HG02798 (cell line): ENCODE results near the gene PRPF40B.
"Not testable (repeated sequence)": the region's sequence is repeated elsewhere in the genome, so short reads cannot be mapped to it uniquely, and the experiment has no call there.

Experiments used
- ATAC-seq: cut with Tn5 transposase; IDR thresholded peaks from one replicate; pipeline ENCODE4 v1.9.1; 2021; ENCODE audit warnings: mild to moderate bottlenecking; ENCODE audit not compliant: unreplicated experiment, poor library complexity

Gene PRPF40B

DNA sequence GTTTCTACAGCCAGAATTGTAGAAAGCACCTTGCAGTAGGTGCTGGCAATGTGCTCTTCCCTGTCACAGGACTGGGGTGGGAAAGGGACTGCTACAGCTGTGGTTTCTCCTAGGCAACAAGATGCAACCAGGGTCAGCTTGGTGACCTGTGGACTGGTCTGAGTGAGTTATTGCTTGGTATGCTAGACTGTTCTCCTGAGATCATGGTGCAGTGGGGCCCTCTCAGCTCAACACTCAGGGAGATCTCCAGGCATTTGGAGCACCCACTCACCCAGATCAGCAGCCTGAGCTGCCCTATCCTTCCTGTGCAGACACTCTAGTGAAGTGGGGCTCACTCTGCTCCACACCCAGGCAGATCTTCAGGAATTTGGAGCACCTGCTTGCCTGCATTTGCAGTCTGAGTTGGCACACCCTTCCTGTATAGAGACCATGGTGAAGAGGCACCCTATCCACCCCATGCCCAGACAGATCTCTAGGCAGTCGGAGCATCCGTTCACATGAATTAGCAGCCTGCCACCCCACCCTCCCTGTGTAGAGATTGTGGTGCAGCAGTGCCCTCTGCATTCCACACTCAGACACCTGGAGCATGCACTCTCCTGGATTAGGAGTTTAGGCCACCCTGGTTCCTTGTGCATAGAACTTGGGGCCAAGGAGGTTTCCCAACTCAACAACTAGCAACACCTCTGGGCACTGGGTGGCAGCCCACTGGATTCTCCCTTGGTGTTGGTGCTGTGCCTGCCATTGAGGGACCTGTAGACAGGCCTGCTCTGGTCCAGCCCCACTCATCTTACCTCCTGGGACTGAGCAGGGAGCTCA lies 14.1 kb upstream of the PRPF40B start:
- no peak for ATAC-seq

DNA sequence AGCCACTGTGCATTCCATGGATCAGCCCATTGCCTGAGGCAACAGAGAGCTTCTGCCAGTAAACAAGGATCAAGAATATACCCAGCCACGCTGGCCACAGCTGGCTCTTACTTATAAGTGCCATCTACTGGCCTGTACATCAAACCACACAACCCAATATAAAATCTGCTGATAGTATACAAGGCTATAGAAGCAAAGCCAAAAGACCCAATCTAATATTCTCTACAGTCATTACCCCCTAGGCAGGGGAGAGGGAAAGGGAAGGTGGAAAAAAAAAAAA lies 13.5 kb upstream of the PRPF40B start:
- ATAC-seq, result no peak

DNA sequence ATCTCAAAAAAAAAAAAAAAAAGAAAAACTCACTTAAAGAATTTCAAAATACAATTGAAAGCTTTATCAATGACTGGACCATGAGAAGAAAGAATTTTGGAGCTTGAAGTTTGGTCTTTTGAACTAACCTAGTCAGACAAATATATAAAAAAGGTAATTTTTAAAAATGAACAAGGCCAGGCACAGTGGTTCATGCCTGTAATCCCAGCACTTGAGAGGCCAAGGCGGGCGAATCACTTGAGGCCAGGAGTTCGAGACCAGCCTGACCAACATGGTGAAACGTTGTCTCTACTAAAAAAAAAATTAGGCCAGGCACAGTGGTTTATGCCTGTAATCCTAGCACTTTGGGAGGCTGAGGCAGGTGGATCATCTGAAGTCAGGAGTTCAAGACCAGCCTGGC lies 12.6 kb upstream of the PRPF40B start:
- not testable (repeated sequence) for ATAC-seq

DNA sequence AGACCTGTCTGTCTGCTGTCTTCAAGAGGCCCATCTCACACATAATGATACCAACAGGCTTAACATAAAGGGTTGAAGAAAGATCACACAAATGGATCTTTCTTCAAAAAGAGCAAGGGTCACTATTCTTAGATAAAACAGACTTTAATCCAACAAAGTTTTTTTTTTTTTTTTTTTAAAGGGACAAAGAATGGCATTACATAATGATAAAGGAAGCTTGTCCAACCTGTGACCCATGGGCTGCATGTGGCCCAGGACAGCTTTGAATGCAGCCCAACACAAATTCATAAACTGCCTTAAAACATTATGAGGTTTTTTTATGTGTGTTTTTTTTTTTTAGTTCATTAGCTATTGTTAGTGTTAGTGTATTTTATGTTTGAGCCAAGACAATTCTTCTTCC lies 11.2 kb upstream of the PRPF40B start:
- ATAC-seq, result no peak

DNA sequence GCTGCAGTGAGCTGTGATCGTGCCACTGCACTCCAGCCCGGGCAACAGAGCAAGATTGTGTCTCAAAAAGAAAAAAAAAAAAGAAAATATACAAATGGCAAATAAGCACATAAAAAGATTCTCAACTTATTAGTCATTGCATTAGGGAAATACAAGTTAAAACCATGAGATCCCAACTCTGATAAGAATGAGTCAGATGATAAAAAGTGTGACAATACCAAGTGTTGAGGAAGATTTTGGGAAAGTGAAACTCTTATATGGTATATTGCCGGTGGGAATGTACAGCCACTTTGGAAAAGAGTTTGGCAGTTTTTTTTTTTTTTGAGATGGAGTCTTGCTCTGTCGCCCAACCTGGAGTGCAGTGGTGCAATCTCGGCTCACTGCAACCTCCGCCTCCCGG lies 7.6 kb upstream of the PRPF40B start:
- ATAC-seq, result no peak

DNA sequence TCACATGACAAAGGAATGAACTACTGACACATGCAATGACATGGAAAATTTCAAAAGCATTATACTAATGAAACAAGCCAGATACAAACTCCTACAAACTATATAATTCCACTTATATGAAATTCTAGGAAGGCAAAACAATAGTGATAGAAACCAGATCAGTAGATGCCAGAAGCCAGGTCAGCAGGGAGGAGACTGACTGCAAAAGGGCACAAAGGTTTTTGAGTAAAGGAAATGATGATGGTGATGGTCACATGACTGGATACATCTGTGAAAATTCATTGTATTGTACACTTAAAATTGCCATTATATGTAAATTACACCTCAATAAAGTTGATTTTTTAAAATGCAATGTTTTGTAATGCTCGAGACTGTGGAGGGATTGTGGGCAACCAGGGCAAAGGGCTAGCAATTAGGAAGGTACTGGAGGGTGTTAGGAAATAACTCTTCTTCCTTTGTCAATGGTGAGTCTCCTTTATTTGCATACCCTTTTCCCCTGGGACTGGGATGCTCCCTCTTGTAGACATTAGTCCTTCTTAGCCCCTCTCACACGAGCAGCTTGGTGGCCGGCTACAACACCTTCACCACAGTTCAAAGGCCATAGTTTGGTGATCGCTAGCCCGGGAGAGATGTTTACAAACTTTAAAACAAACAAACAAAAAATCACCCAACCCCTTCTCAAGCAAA lies 6.7 kb upstream of the PRPF40B start:
- ATAC-seq, result no peak

DNA sequence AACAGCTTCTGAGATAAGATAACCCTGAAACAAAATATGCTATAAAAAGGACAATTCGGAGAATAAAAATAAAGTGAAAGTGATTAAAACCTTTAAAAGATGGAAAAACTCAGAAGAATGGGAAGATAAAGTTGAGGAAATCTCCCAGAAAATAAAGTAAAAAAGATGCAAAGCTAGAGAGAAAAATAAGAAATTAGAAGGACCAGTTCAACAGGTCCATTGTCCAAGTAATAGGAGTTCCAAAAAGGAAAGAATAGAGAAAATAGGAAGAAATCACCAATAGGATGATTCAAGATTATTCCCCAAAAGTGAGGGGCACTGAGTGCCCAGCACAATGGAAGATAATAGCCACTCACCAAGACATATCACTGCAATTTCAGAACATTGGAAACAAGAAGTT lies 4.8 kb upstream of the PRPF40B start:
- no peak for ATAC-seq

DNA sequence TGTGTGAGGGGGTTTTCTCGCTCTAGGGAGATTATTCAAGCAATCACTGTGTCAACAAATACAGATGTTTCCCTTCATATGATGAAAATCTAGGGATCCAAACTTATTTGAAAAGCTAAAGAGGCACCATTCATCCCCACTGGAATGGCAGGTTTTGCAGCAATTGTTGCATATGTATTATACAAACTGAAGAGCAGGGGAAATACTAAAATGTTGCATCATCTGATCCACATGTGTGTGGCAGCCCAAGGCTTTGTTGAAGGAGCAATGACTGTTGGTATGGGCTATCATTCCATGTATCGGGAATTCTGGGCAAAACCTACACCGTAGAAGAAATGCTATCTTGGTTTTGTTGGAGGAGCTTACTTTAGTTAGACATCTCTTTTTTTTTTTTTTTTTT lies 4.1 kb upstream of the PRPF40B start:
- no peak for ATAC-seq

DNA sequence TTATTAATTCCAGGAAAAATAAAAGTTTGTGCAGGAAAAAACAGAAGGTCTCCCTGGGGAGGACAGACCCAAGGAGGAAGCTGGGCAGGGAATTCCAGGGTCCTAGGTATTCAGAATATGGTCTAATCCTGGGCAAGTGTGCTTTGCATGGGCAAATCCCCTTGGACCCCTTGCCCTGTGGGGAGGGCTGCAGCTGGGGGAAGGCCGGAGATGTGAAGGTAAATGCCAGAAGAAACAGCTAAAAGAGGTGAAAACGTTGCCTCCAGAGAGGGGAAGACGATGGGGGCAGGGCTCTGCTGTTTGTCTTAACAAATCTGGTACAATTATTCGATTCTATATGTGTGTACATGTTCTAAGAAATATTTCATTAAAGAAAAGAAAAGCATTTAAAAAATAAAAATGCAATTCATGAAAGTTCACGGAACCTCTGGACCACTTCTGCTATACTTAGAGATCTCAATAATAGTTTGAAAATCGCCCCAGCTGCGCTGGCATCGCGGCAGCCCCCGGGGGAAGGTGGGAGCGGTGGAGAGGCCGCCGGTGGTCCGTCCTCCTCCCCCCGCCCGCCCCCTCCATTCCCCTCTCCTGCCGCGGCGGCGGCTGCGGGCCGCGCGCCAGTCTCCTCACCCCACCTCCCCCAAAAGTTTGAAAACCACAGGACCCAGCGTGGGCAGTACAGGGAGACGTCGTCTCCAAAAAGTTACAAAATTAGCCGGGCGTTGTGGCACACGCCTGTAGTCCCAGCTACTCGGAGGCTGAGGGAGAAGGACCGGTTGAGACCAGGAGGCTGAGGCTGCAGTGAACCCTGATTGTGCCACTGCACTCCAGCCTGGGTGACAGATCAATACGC lies 1.5 kb upstream of the PRPF40B start:
- no peak for ATAC-seq

DNA sequence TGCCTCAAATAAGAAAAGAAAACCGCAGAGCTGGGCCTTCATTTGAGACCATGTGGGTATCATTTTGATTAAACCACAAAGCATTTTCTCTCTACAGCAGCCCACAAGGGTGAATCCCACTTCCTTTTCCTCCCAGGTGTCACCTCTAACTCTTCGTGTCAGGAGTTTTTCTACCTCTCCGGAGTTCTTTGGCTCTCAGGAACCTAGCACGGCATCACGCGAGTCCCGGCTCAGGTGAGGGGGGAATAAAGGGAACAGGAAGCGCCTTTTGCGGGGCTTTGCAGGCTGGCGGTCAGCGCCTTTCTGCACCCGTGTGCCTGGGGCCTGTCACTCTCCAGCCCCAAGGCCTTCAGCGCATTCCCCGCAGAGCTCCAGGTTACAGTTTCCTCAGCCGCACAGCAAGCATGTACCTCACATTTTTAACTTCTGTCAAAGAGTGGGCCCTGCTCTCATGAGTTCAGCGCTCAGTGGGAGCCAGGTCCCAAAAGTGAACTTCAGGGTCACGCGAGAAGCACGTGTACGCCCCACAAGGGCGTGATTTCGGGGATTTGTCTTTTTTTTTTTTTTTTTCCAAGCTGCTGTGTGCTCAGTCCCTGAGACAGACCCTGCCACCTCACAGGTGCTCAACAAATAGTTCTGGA lies 740 bp upstream of the PRPF40B start:
- ATAC-seq, result peak; percentile 31

DNA sequence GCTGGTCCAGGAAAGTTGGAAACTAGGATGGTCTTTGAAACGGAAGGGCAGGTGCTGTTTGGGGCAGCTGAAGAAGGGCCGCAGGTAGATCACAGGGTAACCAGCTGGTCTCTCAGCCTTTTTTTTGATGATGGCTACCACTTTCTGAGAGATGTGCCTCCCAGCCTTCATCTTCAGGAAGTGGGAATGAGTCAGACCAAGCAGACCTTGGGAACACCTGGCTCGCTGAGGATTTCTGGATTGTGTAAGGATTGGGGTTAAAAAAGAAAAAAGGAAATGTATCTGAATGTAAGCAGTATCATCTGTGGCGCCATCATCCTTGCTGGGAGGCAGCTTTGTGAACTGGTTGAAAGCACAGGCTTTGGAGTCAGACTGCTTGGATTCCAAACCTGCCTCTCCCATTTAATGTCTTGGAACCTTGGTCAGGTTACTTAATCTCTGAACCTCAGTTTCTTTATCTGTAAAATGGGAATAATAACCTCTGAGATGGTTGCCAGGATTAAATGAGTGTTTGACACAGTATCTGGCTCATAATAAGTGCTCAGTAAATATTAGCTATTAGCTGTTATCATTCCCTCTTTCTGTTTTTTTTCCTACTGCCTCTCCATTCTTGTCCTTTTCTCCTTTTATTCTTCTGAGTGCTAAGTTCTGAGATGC lies 1.7 kb downstream of the PRPF40B start:
- no peak for ATAC-seq

DNA sequence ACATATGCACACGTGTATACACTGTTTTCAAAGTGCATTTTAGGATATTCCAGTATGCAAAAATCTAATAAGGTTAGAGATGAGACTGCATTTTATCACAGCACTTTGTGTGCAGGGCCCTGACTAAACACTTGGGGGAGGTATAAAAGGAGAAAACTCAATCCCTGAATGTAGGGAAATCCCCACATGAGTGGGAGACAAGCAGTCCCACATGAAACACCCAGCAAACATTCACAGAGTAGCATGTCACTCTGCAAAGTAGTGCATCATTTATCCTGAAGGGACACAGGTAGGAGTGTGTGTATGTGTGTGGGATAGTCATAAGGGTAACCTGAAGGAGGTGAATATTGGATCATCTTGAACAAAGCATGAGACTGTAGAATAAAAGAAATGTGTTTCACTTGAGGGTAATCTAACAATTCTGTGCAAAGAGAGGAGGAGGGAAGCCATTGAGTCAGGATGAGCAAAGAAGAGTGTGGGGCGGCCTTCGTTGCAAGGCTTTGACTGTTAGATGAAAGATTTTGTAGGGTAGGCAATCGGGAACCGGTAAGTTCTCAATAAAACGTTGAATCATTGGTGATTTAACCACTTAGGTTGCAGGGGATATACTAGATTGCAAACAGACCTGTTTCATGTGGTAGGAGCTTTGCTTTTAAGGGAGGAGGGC lies 2.9 kb downstream of the PRPF40B start:
- ATAC-seq, result no peak

DNA sequence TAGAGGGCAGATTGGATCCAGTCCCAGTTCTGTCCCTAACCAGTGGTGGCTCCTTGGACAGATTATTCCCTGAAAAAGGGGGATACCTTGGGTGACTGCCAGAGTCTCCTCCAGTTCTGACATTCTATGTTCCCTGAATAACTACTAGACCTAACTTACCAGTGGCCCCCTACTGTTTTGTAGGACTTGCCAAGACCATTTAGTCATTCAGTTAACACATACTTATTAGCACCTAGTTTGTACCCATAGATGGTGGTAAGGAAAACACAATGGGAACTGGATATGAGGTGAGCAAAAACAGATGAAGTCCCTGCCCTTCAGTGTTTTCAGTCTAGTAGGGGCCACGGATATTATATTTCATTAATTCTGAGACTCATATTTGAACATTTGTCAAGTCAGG lies 3.5 kb downstream of the PRPF40B start:
- no peak for ATAC-seq

DNA sequence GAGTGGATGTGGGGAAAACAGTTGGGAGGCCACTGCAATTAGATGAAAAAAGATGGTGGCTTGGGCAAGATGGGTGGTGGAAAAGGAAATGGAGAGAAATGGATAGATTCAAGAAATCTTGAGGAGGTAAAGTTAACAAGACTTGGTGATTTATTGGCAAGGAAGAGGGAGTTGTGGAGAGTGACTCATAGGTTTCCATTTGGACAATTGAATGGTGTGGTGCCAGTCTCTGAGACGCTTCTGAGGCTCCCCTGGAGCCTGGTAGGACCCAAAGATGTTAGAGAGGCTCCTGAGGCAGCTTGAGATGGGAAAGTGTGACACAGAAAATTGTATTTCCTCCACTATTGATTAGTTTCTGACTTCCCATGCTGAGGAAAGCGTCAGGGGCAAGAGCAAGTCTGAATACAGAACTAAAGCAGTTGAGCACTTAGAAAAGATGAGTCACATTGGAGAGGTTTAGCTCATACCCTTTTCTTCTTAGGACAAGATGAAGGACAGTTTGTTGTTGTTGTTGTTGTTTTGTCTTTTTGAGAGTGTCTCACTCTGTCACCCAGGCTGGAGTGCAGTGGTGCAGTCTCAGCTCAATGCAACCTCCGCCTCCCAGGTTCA lies 4.5 kb downstream of the PRPF40B start:
- ATAC-seq, result no peak

DNA sequence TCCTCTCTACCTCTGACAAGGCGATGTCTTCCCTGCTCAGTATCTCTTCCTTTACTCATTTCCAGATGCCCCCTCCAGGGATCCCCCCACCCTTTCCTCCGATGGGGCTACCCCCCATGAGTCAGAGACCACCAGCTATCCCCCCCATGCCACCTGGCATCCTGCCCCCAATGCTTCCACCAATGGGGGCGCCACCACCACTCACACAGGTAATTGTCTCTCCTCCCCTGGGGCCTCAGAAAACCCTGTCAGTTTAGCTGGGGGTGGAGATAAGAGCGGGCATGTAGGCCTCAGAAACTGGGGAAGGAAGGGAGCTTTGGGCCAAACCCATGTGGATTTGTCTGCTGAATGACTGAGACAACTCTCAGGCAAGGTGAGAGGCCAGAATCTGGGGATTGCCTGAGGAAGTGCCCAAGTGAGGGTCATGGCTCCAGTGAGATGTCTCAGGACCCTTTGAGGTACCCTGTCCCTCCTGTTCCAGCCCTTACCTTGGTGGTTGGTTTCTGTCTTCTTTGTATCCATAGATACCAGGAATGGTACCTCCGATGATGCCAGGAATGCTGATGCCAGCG lies 8.1 kb downstream of the PRPF40B start:
- no peak for ATAC-seq

DNA sequence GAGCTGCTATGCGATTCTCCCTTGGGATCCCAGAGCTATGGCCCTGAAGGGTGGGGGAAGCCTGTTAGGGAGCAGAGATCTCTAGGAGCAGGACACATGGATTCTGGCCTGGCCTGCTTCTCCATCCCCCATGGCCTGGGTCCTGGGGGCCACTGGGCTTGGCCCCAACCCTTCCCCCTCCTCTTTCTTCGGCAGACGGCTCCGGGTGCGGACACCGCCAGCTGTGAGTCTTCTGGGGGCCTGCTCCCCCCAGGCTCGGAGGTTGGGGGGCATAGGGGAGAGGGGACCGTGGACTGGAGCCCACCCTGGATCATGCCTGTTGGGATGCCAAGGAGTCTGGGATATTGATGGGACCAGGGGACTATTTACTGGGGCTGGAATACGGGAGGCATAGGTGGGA lies 9.0 kb downstream of the PRPF40B start:
- ATAC-seq, result no peak

DNA sequence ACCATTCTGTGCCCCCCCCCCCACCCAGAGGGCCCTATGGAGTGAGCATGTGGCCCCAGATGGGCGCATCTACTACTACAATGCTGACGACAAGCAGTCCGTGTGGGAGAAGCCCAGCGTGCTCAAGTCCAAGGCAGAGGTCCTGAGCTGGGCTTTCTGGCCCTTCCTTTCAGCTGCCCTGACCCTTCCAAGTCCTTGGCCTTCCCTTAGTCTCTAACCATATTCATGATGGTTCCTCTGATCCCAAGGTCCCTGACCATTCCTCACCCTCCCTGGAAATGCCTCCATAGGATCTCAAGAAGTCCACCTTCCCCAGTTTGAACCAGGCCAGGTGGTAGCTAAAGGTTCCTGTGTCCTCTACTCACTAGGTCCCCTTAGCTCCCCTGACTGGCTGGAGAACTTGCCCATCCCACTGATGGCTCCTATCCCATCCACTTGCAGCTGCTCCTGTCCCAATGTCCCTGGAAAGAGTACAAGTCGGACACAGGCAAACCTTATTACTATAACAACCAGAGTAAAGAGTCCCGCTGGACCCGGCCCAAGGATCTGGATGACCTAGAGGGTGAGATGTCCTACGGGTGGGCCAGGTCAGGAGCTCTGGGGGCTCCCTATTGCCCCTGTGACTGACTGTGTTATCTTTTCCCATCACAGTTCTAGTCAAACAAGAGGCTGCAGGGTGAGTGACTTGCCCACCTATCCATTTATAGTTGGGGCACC lies 9.8 kb downstream of the PRPF40B start:
- ATAC-seq, result no peak

DNA sequence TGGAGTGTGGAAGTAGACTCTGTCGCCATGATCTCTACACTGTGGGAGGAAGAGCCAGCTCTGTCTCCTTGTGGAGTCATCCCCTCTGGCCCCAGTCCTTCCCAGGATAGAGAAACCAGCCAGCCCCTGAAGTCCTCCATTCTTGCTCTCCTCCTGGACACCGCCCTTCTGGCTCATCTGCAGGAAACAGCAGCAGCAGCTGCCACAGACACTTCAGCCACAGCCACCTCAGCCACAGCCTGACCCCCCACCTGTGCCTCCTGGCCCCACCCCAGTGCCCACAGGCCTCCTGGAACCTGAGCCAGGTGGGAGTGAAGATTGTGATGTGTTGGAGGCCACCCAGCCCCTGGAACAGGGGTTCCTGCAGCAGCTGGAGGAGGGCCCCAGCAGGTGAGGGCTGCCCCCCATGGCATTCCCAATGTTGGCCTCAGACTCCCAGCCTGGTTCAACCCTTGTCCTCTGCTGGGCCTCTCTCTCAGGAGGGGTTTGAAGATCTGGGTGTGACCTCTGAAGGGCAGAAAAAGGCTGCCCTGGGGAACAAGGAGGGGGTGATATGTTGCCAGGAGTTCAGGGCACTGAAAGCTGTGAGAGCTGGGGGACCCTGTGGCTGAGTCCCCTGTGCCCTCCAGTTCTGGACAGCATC lies 10.5 kb downstream of the PRPF40B start:
- ATAC-seq, result no peak
